Liver (tissue), 3 donors: ENCODE data around the gene GUCA2A.

ENCODE experiments used
- JUND ChIP-seq, 2 donors: IDR thresholded peaks; 2 replicates each; pipeline ENCODE4 v1.6.1; 2016; ENCODE audit warnings: antibody characterized with exemption in 2 of 2
- TAF1 ChIP-seq: conservative IDR thresholded peaks from 2 replicates; pipeline ENCODE4 v1.6.1; 2016; ENCODE audit warnings: antibody characterized with exemption, mild to moderate bottlenecking
- TF ChIP-seq, protein P1 (sequence below): fragments of 150-350 bp; IDR thresholded peaks from 2 replicates; pipeline ENCODE4 v1.5.1; 2017; ENCODE audit warnings: improper control_type of control experiment, low read depth, low read length; ENCODE audit not compliant: missing input control
- TF ChIP-seq, protein P2 (sequence below): IDR thresholded peaks from 2 replicates; pipeline ENCODE4 v1.6.1; 2016; ENCODE audit warnings: antibody characterized with exemption
- donor health status: healthy.
- donor health status: healthy.

DNA sequence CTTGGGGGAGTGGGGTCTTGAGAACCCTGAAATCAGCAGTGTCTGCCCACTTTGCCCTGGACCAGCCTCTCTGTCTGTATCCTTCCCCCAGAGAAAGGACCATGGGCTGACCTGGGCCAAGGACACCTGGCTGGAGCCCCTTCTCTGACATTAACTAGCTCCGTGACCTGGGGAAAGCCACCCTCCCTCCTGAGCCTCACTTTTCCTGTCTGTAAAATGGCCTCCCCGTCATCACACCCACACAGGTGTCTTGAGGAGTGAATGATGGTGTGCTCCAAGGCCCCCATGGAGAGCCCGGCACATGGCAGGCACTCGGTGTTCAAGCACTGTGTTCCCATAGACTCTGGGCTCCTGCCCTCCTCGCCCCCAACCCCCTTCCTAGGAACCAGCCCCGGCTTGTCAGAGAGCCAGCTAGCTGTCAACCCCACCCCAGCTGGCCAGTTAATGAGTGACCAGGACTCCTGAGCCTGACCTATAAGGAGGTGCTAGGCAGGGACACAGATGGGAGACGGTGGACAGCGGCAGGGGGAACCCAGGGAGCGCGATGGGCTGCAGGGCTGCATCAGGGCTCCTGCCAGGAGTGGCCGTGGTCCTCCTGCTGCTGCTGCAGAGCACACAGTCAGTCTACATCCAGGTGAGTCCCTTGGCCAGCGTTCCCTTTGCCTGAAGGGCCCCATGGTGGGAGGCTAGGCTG lies 11.5 kb downstream of the GUCA2A start, which contains the start of gene GUCA2B:
- TF ChIP-seq, protein P1, sequence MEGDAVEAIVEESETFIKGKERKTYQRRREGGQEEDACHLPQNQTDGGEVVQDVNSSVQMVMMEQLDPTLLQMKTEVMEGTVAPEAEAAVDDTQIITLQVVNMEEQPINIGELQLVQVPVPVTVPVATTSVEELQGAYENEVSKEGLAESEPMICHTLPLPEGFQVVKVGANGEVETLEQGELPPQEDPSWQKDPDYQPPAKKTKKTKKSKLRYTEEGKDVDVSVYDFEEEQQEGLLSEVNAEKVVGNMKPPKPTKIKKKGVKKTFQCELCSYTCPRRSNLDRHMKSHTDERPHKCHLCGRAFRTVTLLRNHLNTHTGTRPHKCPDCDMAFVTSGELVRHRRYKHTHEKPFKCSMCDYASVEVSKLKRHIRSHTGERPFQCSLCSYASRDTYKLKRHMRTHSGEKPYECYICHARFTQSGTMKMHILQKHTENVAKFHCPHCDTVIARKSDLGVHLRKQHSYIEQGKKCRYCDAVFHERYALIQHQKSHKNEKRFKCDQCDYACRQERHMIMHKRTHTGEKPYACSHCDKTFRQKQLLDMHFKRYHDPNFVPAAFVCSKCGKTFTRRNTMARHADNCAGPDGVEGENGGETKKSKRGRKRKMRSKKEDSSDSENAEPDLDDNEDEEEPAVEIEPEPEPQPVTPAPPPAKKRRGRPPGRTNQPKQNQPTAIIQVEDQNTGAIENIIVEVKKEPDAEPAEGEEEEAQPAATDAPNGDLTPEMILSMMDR: no peak
- TF ChIP-seq JUND (IDR thresholded peaks at IDR 0.05) (no peak), TAF1 (no peak)
- TF ChIP-seq, protein P2, sequence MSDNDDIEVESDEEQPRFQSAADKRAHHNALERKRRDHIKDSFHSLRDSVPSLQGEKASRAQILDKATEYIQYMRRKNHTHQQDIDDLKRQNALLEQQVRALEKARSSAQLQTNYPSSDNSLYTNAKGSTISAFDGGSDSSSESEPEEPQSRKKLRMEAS: no peak
